SH-SY5Y (cell line): ENCODE results near the gene ZNF518A.

ENCODE experiments used
- GATA2 ChIP-seq: IDR thresholded peaks from 2 replicates; pipeline ENCODE4 v1.6.1; 2011; ENCODE audit warnings: mild to moderate bottlenecking, low read depth, low read length
- GATA3 ChIP-seq: IDR thresholded peaks from 2 replicates; pipeline ENCODE4 v1.6.1; 2011; ENCODE audit warnings: low read depth, mild to moderate bottlenecking, low read length, moderate library complexity

- no peak for TF ChIP-seq GATA2
- no peak for TF ChIP-seq GATA3
Observed at GRCh38 chr10:96176985-96177384, 46.9 kb downstream of the ZNF518A start.
